Cardiac fibroblast (primary cell): ENCODE data around the gene PSMA6.

Source experiments
- DNase-seq, 2 donors: peaks; one replicate each; pipeline versions ENCODE4 v3.0.0 to v3.0.0-alpha.2; 2010; ENCODE audit warnings: low read depth in 2 of 2
- H3K4me3 ChIP-seq, 2 donors: replicated peaks in 1 of 2; 1 replicate in 1 of 2; 2 replicates in 1 of 2; pipeline ENCODE4 v1.5.1; 2011; ENCODE audit warnings: low read depth in 2 of 2, low read length in 2 of 2, mild to moderate bottlenecking in 2 of 2, moderate library complexity in 1 of 2
- CTCF ChIP-seq: IDR thresholded peaks from one replicate; pipeline ENCODE4 v1.5.1; 2011; ENCODE audit warnings: low read depth, mild to moderate bottlenecking, low read length, inconsistent platforms

The PSMA6 gene

DNA sequence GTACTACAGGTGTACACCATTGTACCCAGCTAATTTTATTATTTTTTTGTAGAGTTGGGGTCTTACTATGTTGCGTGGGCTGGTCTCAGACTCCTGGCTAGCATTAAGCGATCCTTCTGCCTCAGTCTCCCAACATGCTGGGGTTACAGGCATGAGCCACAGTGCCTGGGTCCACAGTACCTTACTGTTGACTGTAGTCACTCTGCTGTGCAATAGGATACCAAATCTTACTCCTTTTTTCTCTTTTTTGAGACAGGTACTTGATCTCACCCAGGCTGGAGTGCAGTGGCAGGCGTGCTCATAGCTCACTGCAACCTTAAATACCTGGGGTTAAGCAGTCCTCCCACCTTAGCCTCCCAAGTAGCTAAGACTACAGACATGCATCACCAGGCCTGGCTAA, 25.6 kb downstream of the PSMA6 start:
- no peak for DNase-seq
- no peak for TF ChIP-seq CTCF
- no peak overlapping the region for H3K4me3 ChIP-seq

DNA sequence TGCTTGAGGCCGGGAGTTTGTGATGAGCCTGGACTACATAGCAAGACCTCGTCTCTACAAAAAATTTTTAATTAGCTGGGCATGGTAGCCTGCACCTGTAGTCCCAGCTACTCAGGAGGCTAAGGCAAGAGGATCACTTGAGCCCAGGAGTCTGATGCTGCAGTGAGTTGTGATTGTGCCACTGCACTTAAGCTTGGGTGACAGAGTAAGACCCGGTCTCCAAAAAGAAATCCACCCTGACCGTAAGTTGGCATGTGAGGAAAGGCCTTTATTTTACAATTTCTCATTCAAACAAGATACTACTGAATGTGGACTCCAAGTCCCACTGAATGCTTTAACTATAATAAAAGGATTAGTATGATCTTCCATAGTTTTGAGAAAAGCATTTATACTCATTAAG, 27.3 kb downstream of the PSMA6 start:
- no peak for DNase-seq

DNA sequence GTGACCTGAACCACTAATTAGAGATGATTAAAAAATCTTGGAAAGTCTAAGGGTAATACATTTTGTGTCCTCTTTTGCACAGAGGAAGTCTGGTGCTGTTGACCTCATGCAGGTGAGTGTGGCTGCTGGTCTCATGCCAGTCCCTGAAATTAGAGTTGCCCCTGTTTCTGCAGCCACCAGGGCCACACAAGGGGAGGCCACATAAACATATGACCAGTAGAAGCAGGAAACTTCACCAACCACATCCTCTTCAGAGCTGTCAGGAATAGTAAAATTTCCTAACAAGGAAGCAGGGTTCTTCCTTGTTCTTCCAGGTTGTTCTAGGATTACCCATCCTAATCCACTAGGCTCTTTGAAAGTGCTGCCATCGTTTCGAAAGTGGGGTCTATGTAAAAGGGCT, 28.3 kb downstream of the PSMA6 start:
- no peak for TF ChIP-seq CTCF
- DNase-seq = no peak
- H3K4me3 ChIP-seq = no peak overlapping the region

More for the DNA sequence above, 27.3 kb downstream of the PSMA6 start:
- H3K4me3 ChIP-seq = no peak overlapping the region
- no peak for TF ChIP-seq CTCF

- no peak overlapping the region for H3K4me3 ChIP-seq
- TF ChIP-seq CTCF = no peak
- no peak for DNase-seq
These were observed 34.2 kb downstream of the PSMA6 start for GRCh38 chr14:35326375-35326774.

DNA sequence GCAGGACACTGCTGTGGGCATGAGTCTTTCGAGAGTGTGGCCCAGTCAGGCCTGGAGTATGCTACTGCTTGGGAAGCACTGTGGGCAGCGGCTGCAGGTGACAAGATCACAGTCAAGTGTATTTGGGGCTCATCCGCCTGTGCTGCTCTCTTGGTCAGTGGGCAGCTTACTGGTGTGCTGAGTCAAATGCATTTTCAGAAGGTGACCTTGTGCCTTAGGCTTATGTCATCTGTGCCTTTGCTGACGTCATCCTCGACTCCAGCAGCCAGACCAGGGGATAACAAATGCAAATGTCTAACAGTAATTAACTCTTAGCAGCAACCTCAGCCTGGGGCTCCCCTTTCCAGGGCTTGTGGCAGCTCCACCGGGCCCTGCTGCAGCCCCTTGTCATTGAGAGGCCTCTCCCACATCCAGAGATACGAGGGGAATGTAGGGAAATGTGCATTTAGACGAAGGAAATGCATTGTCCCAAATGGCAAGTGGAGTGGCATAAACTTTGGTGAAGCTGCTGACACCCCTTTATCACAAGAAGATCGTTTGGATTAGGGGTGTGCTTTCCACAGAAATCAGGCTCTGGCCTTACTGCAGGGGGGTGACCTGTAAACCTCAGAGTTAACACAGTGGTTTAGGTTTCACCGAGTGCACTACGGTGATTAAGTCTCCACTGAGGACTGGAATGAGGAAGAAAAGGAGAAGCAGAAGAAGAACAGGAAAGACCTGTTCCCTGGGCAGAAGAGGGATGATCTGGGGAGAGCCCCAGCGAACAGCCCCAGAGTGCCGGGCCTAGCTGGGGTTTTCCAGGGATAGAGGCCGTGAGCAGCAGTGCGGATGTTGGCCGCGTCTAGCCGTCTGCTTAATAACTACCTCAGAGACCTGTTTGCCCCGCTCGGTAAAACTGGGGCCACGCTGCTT, 39.7 kb downstream of the PSMA6 start:
- H3K4me3 ChIP-seq = no peak overlapping the region

DNA sequence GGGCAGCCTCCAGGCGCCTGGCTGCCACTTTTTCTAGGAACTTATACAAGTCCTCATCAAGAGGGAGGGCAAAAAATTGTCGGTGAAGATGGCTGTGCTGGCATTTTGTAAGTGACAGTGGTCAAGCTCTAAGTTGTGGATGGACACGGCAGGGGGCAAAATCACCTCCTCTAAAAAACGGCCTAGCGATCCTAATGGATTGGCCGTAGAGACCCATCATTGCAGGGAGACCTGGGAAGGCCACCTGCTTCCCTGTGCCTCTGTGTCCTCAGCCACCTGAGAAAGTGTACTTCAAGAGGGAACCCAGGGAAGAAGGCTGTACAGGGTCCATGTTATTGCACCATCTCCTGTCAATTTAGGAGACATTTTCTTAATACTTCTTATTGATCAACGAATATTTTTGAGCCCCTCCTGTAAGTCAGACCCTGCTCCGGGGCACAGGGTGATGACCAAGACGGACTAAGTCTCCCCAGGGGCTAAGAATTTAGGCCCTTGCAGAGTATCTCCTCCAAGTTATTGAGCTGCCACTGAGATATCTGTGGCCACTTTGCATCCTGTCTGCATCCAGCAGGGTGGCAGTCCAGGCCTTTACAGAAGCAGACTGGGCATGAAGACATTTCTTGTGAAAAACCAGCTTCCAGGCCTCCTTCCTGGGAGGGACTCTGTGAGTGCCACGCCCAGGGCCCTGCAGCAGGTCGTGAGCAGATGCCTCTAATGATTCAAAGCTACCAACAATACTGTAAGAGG, 40.5 kb downstream of the PSMA6 start:
- no peak for TF ChIP-seq CTCF
- peak; percentile 51 to 58 for DNase-seq
- H3K4me3 ChIP-seq = no peak overlapping the region

More for the DNA sequence above, 39.7 kb downstream of the PSMA6 start:
- no peak for TF ChIP-seq CTCF
- DNase-seq = peak; percentile 40 to 45
